Measurements from ENCODE around the gene KDM3A. TPM values are rescaled to one million over a fixed set of nuclear protein-coding genes. Genes with fewer than 3 reads are reported as not detected.

KDM3A gene
- polyA plus RNA-seq, 1 of the 3 experiments (the other 2 are of a cell fraction): 13.7 TPM

- 100% methylated on average over 1 of the region's 1 CpG for WGBS (ENCODE audit: low lambda C conversion rate)
- Histone ChIP-seq H3K4me2 (no peak overlapping the region), H2AFZ (ENCODE audit: low read depth) (no peak overlapping the region), H3K27ac (ENCODE audit: low read depth in 2 of 2, low read length in 1 of 2) (no peak overlapping the region), H3K4me3 (ENCODE audit: low read depth in 2 of 2, low read length in 1 of 2) (no peak overlapping the region), H3K9me3 (no peaks in the 10 kb centered on the region), H3K9me2 (no peaks in the 10 kb centered on the region), H3K27me3 (ENCODE audit: insufficient read depth) (no peaks in the 10 kb centered on the region), H3K36me3 (replicated peaks in 1 of 2; ENCODE audit: control insufficient read depth in 1 of 2, insufficient read depth in 2 of 2, low read length in 1 of 2) (peaks cover 13 to 25% of the 10 kb centered on the region in 2 experiments), H3K79me2 (ENCODE audit: insufficient read depth) (no peaks in the 10 kb centered on the region; the same call in 1 of the 2 replicates), H3K9ac (no peak overlapping the region), H3K4me1 (ENCODE audit: control insufficient read depth in 1 of 2, insufficient read depth in 2 of 2, low read depth in 1 of 2, low read length in 1 of 2) (no peaks in the 10 kb centered on the region; a peak in 1 of 4 replicates), H3F3A (replicated peaks; ENCODE audit: insufficient read depth) (no peaks in the 10 kb centered on the region), H4K20me1 (ENCODE audit: insufficient read depth) (no peaks in the 10 kb centered on the region)
- ChIA-PET CTCF (no interaction called here), POLR2A (no interaction called here)
- DNase-seq: no peak
- no peak for TF ChIP-seq IRF3 (IDR thresholded peaks at IDR 0.05; ENCODE audit: low read depth, low read length)
- TF ChIP-seq SMC3 (IDR thresholded peaks at IDR 0.05; ENCODE audit: low read depth, low read length): no peak
- no peak for TF ChIP-seq MAX (IDR thresholded peaks at IDR 0.05; ENCODE audit: low read depth)
- TF ChIP-seq RXRA (IDR thresholded peaks at IDR 0.05; ENCODE audit: borderline replicate concordance, low read depth): no peak
- no peak for TF ChIP-seq JUND (IDR thresholded peaks at IDR 0.05)
- no peak for TF ChIP-seq MEF2A (IDR thresholded peaks at IDR 0.05; ENCODE audit: borderline replicate concordance, low read depth)
- no peak for TF ChIP-seq FOXJ3 (CRISPR knock-in tag; IDR thresholded peaks at IDR 0.05)
- TF ChIP-seq RCOR1 (IDR thresholded peaks at IDR 0.05; ENCODE audit: low read length): no peak
- no peak for TF ChIP-seq RAD21 (IDR thresholded peaks at IDR 0.05; ENCODE audit: low read length)
- no peak for TF ChIP-seq GABPA (IDR thresholded peaks at IDR 0.05; ENCODE audit: low read depth)
Observed at GRCh38 chr2:86521922-86522321, 80.8 kb downstream of the KDM3A start.

- no peak for DNase-seq
- H3K36me3 ChIP-seq (replicated peaks in 1 of 2; ENCODE audit: control insufficient read depth in 1 of 2, insufficient read depth in 2 of 2, low read length in 1 of 2): peaks cover 16 to 30% of the 10 kb centered on the region in 2 experiments
- 88% methylated on average over 2 of the region's 2 CpGs for WGBS (ENCODE audit: low lambda C conversion rate)
- no peak overlapping the region for H3K4me2 ChIP-seq
- no peaks in the 10 kb centered on the region for H3K9me2 ChIP-seq
- no peaks in the 10 kb centered on the region for H3F3A ChIP-seq (replicated peaks; ENCODE audit: insufficient read depth)
- ChIA-PET POLR2A (no interaction called here), CTCF (interaction anchor here (0.6 kb wide), 1 partner anchor 64 kb away, joined by 3 read pairs; no protein-coding TSS in a partner anchor)
- no peaks in the 10 kb centered on the region for H3K27me3 ChIP-seq (ENCODE audit: insufficient read depth)
- no peak overlapping the region for H3K4me3 ChIP-seq (ENCODE audit: low read depth in 2 of 2, low read length in 1 of 2)
- H3K4me1 ChIP-seq (ENCODE audit: control insufficient read depth in 1 of 2, insufficient read depth in 2 of 2, low read depth in 1 of 2, low read length in 1 of 2): no peaks in the 10 kb centered on the region; a peak in 1 of 4 replicates
- no peak overlapping the region for H3K9ac ChIP-seq
- no peak overlapping the region for H2AFZ ChIP-seq (ENCODE audit: low read depth)
- no peak overlapping the region for H3K27ac ChIP-seq (ENCODE audit: low read depth in 2 of 2, low read length in 1 of 2)
- no peaks in the 10 kb centered on the region for H4K20me1 ChIP-seq (ENCODE audit: insufficient read depth)
- no peaks in the 10 kb centered on the region for H3K9me3 ChIP-seq
- H3K79me2 ChIP-seq (ENCODE audit: insufficient read depth): no peaks in the 10 kb centered on the region; the same call in 1 of the 2 replicates
- no peak for TF ChIP-seq RXRA (IDR thresholded peaks at IDR 0.05; ENCODE audit: borderline replicate concordance, low read depth)
- TF ChIP-seq TAF1 (IDR thresholded peaks at IDR 0.05; ENCODE audit: borderline replicate concordance, low read depth, low read length): no peak
- TF ChIP-seq GATA2 (CRISPR knock-in tag; IDR thresholded peaks at IDR 0.05): no peak
- no peak for TF ChIP-seq RAD21 (IDR thresholded peaks at IDR 0.05; ENCODE audit: low read length)
- TF ChIP-seq POLR2AphosphoS5 (IDR thresholded peaks at IDR 0.05; ENCODE audit: low read depth, low read length): no peak
- no peak for TF ChIP-seq TEAD4 (IDR thresholded peaks at IDR 0.05; ENCODE audit: borderline replicate concordance, insufficient read depth)
- no peak for TF ChIP-seq EZH2phosphoT487 (IDR thresholded peaks at IDR 0.05; ENCODE audit: borderline replicate concordance, low read depth)
- TF ChIP-seq PBX3 (IDR thresholded peaks at IDR 0.05): no peak
- TF ChIP-seq IRF3 (IDR thresholded peaks at IDR 0.05; ENCODE audit: low read depth, low read length): no peak
- TF ChIP-seq NFIC (IDR thresholded peaks at IDR 0.05; ENCODE audit: borderline replicate concordance): no peak
- no peak for TF ChIP-seq ELF1 (IDR thresholded peaks at IDR 0.05)
- TF ChIP-seq YY1 (IDR thresholded peaks at IDR 0.05; ENCODE audit: low read depth): no peak
- no peak for TF ChIP-seq ZBTB33 (IDR thresholded peaks at IDR 0.05; ENCODE audit: borderline replicate concordance, low read depth)
- TF ChIP-seq USF2 (IDR thresholded peaks at IDR 0.05; ENCODE audit: borderline replicate concordance, low read depth, low read length): no peak
- TF ChIP-seq SMC3 (IDR thresholded peaks at IDR 0.05; ENCODE audit: low read depth, low read length): no peak
- TF ChIP-seq SIN3A (IDR thresholded peaks at IDR 0.05; ENCODE audit: borderline replicate concordance, low read depth, low read length): no peak
- no peak for TF ChIP-seq JUND (IDR thresholded peaks at IDR 0.05)
- TF ChIP-seq RCOR1 (IDR thresholded peaks at IDR 0.05; ENCODE audit: low read length): no peak
Observed at GRCh38 chr2:86522711-86523110, 81.5 kb downstream of the KDM3A start.
